ENCODE results near the gene SYNE1.

DNA sequence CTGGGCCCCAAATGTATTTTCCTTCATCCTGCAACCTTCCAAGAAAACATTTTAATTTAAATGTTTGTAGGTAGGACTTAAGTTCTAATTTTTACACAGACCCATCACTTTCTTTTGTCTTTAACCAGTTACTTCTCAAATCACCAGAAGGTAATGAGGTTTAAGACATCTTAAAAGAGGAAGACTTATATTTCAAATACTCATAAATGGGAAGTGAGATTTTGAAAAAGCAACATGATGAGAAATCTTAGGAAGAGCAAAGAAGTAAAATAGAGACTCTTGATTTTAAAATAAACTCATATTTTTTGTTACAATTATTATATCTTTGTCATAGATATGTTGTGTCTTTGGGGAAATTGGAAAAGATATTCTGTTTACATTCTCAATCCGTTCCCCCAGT is 82.3 kb downstream of the SYNE1 start:
- TF ChIP-seq POLR2A (IDR thresholded peaks at IDR 0.05; ENCODE audit: low read depth, low read length) (no peak), SMC3 (IDR thresholded peaks at IDR 0.05; ENCODE audit: borderline replicate concordance, low read length) (no peak), POLR2AphosphoS5 (IDR thresholded peaks at IDR 0.05; ENCODE audit: low read length) (no peak), EZH2 (IDR thresholded peaks at IDR 0.05; ENCODE audit: borderline replicate concordance, control insufficient read depth, low read depth, low read length) (no peak), ATF7 (IDR thresholded peaks at IDR 0.05; ENCODE audit: low read depth) (no peak), CTCF (IDR thresholded peaks at IDR 0.05 in 2 of 3, conservative IDR thresholded peaks at IDR 0.05 in 1 of 3; ENCODE audit: control insufficient read depth in 2 of 3, extremely low read depth in 1 of 3, insufficient read depth in 1 of 3, low read depth in 3 of 3, low read length in 3 of 3) (no peak), BACH1 (IDR thresholded peaks at IDR 0.05; ENCODE audit: borderline replicate concordance) (no peak), SP1 (IDR thresholded peaks at IDR 0.05; ENCODE audit: low read depth, low read length) (no peak), ATF3 (IDR thresholded peaks at IDR 0.05; ENCODE audit: borderline replicate concordance, extremely low read depth, low read depth, low read length) (no peak), TARDBP (IDR thresholded peaks at IDR 0.05; ENCODE audit: borderline replicate concordance) (no peak)
